ENCODE data around the gene TBC1D30. TPM values are rescaled to one million over a fixed set of nuclear protein-coding genes. Genes with fewer than 3 reads are reported as not detected.

Gene TBC1D30
- total RNA-seq, 4 donors from 2014 or later = 1.2 to 6.1 (median 1.6) TPM

- no peak overlapping the region for H3K4me3 ChIP-seq (ENCODE audit: low read depth, poor library complexity, severe bottlenecking)
- intact Hi-C loops (cut with DNase I; ENCODE audit: low total_unique reads) = no loop called here
- WGBS, 2 donors = 41 to 49% methylated on average over 1 of the region's 1 CpG
- DNase-seq (ENCODE audit: low spot score in 2 of 2) = no peak
- no peak for TF ChIP-seq POLR2A (IDR thresholded peaks at IDR 0.05)
- no peak for TF ChIP-seq CTCF (IDR thresholded peaks at IDR 0.05)
These were observed 92.2 kb downstream of the TBC1D30 start for GRCh38 chr12:64916411-64917261.

- 82 to 87% methylated on average over 2 of the region's 2 CpGs for WGBS, 2 donors
- DNase-seq (ENCODE audit: low spot score in 2 of 2) = no peak
- intact Hi-C loops (cut with DNase I; ENCODE audit: low total_unique reads) = no loop called here
These were observed 93.9 kb downstream of the TBC1D30 start for GRCh38 chr12:64918344-64918743.

GRCh38 chr12:64918801-64919200 lies 94.4 kb downstream of the TBC1D30 start:
- TF ChIP-seq POLR2A (IDR thresholded peaks at IDR 0.05) (no peak), CTCF (IDR thresholded peaks at IDR 0.05) (no peak)
- DNase-seq (ENCODE audit: low spot score in 2 of 2) = no peak
- 77 to 88% methylated on average over 2 of the region's 2 CpGs for WGBS, 2 donors
- intact Hi-C loops (cut with DNase I; ENCODE audit: low total_unique reads) = no loop called here
- no peak overlapping the region for H3K4me3 ChIP-seq (ENCODE audit: low read depth, poor library complexity, severe bottlenecking)

More at GRCh38 chr12:64918344-64918743, 93.9 kb downstream of the TBC1D30 start:
- no peak for TF ChIP-seq POLR2A (IDR thresholded peaks at IDR 0.05)
- TF ChIP-seq CTCF (IDR thresholded peaks at IDR 0.05) = no peak
- H3K4me3 ChIP-seq (ENCODE audit: low read depth, poor library complexity, severe bottlenecking) = no peak overlapping the region

GRCh38 chr12:64922853-64923252 lies 98.4 kb downstream of the TBC1D30 start:
- no peak overlapping the region for H3K4me3 ChIP-seq (ENCODE audit: low read depth, poor library complexity, severe bottlenecking)
- intact Hi-C loops (cut with DNase I; ENCODE audit: low total_unique reads) = no loop called here
- no peak for DNase-seq (ENCODE audit: low spot score in 2 of 2)
- TF ChIP-seq CTCF (IDR thresholded peaks at IDR 0.05) (no peak), POLR2A (IDR thresholded peaks at IDR 0.05) (no peak)

- TF ChIP-seq CTCF (IDR thresholded peaks at IDR 0.05) (no peak), POLR2A (IDR thresholded peaks at IDR 0.05) (no peak)
- H3K4me3 ChIP-seq (ENCODE audit: low read depth, poor library complexity, severe bottlenecking) = no peak overlapping the region
- intact Hi-C loops (cut with DNase I; ENCODE audit: low total_unique reads) = no loop called here
- no peak for DNase-seq (ENCODE audit: low spot score in 2 of 2)
These were observed 99.1 kb downstream of the TBC1D30 start for GRCh38 chr12:64923536-64923935.

Other genes starting within 250 kb of the TBC1D30 start
- 10 to 100 TPM in 1 of 4 donors, 1 to 10 TPM in 3; 5.2 to 13.5 (median 7.8) TPM for gene RASSF3, start 214.2 kb upstream of the TBC1D30 start, total RNA-seq
- 10 to 100 TPM; 42.6 to 64.1 (median 50.1) TPM for gene GNS, start 65.2 kb upstream of the TBC1D30 start, total RNA-seq

All from lower leg skin (tissue), 4 donors.